ENCODE data around the gene TRPM3. TPM values are rescaled to one million over a fixed set of nuclear protein-coding genes. Genes with fewer than 3 reads are reported as not detected.
"Not testable (repeated sequence)": the region's sequence is repeated elsewhere in the genome, so short reads cannot be mapped to it uniquely, and the experiment has no call there.

TRPM3 gene
- total RNA-seq, 1 donor from 2014 or later, result 0.13 TPM

DNA sequence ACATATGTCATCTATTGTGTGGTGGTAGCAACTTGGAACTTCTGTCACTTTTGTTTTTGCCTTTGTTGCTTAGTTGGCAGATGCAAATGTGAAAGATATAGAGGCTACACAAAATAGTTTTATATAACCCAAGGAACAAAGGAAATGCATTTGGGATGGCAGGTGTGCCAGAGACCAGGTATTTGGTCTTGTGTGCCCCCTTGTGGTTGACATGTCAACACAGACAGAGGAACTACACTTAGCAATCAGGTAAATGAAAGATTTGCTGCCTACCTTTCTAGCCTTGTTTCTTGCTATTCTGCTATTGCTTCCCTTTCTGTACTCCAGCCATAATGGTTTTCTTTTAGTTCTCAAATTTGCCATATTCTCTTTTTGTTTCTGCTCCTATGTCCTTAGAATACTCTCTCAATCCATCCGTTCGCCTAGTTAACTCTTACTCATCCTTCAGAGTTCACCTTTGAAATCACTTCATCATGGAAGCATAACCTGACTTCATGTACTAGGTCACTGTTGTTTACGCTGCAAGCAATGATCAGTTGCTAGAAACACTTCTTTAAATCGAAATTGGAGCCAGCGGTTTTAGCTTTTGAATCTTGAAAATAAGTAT, 119.5 kb downstream of the TRPM3 start:
- DNase-seq (ENCODE audit: low read depth in 2 of 2), result peak; percentile 18 to 33

DNA sequence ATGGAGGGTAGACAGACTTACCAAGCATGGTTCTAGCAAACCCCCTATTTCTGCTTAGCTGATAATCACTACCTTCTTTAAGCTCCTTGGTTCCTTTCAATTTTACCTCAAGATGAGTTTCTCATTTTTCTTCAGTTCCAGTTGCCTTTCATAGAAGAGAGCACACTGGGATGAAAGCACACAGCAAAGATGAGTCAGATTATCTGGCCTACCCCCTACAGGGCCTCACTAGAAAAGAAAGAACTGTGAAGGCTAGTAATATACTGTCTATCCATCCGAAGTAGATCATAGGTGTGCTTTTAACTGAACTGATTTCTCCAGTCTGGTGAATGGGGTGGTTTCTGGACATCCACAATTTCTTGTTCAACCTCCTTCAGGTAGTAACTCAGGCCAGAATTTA, 122.5 kb downstream of the TRPM3 start:
- DNase-seq (ENCODE audit: low read depth in 2 of 2), result no peak

DNA sequence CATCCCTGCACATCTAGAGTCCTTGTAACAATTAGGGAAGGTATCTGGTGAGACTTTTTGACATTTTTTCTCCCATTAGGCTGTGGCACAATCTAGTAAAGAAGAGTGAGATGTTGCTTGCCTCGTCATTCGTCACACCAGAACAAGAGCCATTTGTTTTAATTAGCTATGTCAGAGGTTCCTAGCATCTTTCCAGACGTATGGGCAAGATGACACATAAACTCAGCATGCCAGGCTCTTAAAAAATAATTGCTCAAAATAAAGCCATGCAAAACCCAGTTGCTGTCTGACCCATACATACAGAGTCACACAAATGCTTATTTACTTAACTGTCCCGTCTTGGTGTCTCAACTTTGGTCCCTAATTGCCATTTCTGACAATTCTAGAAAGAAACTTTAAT, 125.9 kb downstream of the TRPM3 start:
- no peak for DNase-seq (ENCODE audit: low read depth in 2 of 2)

DNA sequence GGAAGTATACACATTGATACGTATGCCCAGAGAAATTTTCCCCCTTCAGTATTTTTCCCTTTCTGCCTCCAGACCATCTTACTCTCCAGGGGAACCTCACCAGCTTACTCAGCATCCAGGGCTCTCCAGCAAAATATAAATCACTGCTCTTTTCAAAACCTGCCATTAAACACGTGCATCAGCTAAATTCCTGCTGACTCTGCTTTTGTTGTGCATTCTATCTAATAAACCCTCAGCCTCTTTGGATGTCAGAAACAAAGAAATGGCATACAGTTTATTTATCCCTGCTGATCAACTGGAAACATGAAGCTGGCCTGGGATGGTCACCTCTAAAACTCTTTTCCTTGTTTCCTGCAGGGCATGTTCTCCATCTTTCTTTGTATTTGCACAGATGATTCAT, 126.8 kb downstream of the TRPM3 start:
- DNase-seq (ENCODE audit: low read depth in 2 of 2), result no peak

DNA sequence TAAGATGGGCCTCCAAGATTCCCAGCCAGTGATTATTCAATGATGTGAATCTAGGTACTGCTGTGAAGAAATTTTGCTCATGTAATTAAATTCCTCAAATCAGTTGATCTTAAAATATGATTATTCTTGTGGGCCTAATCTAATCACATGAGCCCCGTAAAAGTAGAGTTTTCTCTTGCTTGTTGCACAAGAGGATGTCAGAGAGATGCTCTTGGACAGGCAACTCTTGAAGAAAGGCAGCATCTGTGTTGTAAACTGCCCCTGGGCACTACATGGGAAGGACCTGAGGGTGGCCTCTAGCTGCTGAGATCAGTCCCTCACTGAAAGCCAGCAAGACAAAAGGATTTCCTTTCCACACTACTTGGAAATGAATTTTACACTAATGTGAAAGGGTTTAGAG, 132.9 kb downstream of the TRPM3 start:
- DNase-seq (ENCODE audit: low read depth in 2 of 2), result no peak

DNA sequence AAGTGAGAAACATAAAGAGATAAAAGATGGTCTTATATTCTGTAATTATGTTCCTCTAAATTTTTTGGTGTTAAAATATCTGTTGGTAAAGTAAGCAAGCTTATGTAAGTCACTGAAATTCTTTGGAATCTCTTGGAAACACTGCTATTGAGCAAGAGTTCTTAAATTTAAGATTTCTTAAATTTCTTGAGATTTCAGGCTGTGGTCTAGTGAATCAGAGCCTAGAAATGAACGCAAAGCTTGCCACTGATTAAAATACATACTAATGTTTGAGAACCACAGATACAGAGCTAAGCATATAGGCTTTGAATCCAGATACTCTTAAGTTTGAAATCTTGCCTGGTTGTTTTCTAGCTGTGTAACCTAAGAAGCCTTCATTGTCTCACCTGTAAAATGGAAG, 133.4 kb downstream of the TRPM3 start:
- DNase-seq (ENCODE audit: low read depth in 2 of 2), result no peak

DNA sequence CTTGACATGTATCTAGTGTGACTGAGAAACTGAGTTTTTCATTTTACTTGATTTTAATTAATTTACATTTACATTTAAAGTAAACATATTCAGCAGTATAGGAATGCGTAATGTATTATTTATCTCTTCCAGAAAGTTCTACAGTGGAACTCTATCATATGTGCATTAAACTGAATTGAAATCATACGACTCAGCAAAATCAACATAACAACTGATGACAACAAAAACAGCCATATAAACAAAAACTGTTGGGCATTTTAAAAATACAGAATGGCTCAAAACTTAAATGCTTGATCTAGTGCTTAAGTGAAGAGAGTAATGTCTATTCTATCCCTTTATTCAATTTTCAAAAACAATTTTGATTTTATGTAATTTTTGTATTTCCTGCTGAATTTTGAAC, 134.4 kb downstream of the TRPM3 start:
- no peak for DNase-seq (ENCODE audit: low read depth in 2 of 2)

DNA sequence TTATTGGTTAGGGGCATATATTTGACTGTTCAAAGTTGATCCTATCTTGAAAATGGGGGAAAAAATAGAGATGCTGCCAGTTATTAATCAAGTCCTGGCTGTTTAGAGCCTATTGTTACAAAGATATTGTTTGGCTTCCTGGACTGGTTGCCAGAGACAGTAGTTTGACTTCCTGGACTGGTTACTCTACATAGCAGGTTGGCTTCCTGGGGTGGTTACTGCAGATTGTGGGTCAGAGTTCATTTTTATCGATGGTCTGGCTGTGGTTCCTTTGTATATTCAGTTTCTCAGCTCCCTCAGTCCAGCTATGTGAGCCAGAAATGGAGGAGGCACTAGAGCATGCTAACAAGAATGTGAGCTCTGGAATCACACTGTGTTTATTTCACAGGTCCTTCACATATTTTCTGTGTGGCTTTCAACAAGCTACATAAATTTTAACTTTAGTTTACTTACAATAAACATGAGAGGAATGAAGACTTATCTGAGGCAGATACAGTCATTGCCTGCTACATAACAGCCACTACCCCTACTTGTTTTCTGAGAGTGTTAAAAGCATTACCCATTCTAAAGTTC, 137.6 kb downstream of the TRPM3 start:
- no peak for DNase-seq (ENCODE audit: low read depth in 2 of 2)

DNA sequence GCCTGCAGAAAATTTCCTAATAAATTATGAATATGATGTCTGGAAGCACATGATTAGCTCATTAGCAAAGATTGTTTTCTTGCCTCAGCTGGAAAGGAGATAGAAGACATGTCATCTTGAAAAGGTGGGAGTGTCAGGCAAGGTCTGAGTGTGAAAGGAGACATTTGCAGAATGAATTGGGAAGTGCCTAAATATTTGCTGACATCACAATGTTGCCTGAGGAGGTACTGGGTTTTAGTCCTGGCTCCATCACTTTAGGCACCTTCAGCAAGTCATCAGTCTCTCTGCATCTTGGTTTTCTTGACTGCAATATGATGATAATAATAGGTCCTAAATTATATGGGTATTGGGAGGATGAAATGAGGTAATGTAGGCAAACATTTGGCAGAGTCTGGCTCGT, 140.1 kb downstream of the TRPM3 start:
- DNase-seq (ENCODE audit: low read depth in 2 of 2), result no peak

DNA sequence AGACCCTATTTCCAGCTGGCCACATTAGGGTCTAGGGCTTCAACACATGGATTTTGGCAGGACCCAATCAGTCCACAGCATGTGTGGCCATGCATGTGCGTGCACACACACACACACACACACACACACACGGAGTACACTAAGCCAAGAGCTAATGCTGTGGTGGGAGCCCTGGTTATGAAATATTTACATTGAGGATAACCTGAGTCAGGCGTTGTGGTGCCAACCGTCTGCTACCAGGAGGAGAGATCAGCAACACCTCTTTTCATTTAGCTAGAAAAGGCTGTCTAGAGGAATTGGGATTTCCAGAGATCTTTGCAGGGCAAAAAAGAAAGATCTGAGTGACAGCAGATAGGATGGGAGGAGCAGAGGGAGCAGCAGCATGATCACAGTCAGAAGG, 141.5 kb downstream of the TRPM3 start:
- no peak for DNase-seq (ENCODE audit: low read depth in 2 of 2)

DNA sequence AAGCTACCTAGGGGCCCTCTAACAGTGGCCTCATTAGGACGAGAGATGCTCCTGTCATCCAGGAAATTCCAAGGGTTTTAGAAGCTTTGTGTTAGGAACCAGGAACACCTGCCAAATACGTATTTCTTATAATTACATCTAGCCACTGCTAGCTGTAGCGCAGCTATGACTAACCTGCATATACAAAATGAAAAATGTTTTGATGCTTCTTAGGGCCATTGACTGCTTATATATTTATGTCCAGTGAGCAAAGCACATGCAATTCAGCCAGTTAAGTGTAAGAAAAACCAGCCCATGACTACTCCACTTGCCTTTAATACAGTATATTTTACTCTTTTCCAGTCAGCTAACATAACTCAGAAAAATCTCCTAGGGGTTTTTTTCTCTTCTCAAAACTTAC, 143.3 kb downstream of the TRPM3 start:
- DNase-seq (ENCODE audit: low read depth in 2 of 2), result no peak

DNA sequence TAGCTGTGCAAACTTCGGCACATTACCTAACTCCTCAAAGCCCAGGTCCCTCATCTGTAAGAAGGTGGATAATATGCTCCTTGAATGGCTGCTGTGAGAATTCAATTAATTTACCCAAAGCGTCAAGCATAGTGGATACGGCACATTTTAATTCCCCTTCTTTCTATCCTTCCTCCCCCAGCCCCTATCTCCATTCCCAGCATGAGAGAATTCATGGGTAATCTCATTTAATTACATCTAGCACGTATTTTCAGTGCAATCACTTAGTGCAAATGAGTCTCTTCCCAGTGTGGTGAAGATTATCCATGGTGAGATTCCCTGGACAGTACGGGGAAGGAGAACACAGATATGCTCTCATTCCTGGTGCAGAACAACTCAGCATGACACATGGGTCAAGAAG, 145.6 kb downstream of the TRPM3 start:
- no peak for DNase-seq (ENCODE audit: low read depth in 2 of 2)

DNA sequence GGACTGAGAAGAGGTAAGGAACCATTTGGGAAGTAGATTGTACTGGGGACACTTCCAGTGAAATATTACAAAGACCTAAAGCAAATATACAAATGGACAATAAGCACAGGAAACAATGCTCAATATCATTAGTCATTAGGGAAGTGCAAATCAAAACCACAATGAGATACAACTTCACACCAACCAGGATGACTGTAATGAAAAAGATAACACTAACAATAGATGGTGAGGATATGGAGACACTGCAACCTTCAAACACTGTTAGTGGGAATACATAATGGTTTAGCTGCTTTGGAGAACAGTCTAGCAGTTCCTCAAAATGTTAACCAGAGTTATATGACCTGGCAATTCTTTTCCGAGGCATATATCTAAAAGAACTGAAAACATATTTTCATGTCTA, 149.7 kb downstream of the TRPM3 start:
- peak in 1 of 2 donors; percentile 3 for DNase-seq (ENCODE audit: low read depth in 2 of 2)

DNA sequence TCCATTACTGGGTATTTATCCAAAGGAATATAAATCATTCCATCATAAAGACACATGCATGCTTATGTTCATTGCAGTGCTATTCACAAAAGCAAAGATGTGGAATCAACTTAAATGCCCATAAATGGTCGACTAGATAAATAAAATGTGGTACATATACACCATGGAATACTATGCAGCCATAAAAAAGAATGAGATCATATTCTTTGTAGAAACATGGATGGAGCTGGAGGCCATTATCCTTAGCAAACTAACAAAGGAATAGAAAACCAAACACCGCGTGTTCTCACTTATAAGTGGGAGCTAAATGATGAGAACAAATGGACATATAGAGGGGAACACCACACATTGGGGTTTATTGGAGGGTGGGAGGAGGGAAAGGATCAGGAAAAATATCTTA, 155.0 kb downstream of the TRPM3 start:
- DNase-seq (ENCODE audit: low read depth in 2 of 2), result not testable (repeated sequence)

DNA sequence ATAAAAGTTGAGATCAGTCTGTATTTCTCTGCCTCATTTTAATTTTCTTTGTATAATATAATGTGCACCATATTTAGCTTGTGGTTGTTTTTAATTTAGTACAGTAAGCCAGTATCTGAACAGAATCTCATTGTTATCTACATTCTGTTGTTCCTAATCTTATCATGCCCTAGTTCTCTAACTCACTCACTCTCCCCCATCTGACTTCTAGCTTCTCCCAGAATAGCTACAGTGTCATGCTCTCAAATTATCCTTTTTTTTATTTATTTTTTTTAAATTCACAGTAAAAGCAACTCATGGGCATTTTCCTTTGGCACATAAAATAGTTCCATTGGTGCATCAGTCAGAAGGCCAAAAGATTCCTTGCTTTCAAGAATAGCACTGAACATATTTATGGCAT, 156.6 kb downstream of the TRPM3 start:
- DNase-seq (ENCODE audit: low read depth in 2 of 2), result no peak

DNA sequence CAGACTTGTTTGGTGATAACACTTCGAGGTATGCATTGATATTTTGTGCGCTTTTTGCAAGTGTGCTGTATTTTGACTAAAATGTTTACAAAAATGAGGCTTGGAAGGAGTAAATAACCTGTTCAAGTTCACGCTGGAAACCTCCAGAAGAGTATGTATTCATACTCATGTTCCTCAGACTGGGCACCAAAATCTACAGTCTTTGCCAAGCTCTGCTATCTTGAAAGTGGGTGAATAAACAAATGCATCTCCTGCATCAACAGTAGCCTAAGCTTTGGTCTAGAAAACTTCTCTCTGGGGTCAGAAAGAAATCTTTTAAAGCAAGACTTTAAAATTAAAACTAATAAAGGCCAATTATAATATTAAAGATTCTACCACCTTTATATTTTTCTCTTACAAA, 157.9 kb downstream of the TRPM3 start:
- no peak for DNase-seq (ENCODE audit: low read depth in 2 of 2)

DNA sequence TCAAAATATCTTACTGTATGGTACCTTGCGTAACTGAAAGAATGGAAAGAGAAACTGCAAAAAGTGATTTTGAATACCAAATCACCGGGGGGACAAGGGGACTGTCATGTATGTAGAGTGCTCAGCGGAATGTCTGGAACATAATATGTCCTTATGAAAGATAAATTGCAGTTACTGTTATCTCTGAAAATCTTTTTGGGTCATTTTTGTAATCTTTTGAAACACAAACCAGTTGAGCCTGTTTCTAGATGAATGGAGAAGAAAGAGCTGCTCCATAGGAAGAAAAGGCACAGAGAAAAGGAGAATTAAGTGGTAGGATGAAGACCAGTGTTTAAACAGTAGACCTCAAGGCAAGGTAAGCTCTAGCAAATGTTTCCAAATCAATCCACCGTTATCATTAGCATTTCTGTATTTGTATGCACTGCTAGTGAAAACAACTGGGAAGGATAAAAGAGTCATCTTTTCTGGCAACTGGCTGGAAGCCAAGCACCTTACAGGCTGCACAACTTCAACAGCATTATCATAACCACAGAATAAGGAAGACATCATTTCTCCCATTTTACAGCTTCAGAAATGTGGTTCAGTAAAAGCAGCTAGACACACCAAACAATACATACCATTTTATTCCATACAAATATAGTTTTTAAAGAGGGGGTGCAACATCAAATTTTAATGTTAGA, 158.5 kb downstream of the TRPM3 start:
- DNase-seq (ENCODE audit: low read depth in 2 of 2), result no peak

DNA sequence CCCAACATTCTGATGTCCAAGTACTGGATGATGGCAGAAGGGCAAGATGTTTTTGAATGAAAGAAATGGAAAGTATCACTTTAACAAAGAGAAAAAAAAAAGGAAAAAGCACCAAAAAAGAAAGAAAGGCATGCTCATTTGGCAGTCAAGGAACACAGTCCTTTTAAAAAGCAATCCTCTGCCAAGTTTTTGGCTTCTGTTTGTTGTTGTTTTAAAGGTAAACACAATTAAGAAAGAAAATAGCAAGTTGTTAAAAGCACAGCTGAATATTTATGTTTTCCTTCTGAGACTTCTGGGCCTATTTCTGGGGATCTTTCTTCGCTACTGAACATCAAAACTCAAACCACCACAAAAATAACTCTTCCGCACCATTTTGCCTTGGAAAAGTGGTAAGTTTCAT, 162.1 kb downstream of the TRPM3 start:
- no peak for DNase-seq (ENCODE audit: low read depth in 2 of 2)

DNA sequence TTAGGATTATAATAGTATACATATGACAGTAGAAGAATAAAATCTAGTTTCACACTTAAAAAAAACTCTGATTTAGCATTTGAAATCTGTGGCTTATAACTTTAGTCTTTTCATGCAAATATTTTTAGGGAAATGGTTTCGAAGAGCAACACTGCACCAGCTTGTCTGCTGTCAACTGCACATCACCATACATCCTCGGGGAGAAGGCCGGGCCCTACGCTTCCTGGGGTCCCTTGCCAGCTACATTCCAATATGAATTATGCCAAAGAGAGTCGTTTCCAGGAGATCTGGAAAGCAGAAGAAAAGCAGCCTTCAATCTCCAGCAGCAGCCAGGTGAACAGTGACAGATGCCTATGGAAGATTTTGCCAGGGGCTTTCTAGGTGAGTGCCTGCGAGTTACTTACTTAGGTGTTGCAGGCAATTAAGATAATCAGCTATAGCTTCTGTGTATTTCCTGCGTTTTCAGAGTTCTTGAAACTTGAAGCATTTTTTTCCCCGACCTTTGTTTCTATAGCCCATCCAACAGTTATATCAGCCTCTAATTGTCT, 166.8 kb downstream of the TRPM3 start:
- no peak for DNase-seq (ENCODE audit: low read depth in 2 of 2)

DNA sequence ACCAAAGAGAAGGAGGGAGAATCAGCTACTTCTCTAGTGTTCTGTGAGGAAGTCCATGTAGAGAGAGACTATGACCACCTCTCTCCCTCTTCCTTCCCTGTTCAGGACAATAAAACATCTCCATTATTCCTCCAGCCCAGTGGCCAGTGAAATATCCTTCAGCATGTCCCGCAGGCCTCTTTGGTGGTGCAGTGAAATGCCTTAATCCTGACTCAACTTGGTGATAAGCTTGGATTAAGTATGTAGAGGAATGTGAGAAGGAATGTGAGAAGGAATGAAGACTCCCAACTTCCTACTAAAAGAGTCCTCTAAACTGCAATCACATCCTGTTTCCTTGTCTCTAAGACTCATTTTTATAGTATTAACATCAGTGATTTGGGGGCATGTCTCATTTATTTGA, 167.3 kb downstream of the TRPM3 start:
- no peak for DNase-seq (ENCODE audit: low read depth in 2 of 2)

DNA sequence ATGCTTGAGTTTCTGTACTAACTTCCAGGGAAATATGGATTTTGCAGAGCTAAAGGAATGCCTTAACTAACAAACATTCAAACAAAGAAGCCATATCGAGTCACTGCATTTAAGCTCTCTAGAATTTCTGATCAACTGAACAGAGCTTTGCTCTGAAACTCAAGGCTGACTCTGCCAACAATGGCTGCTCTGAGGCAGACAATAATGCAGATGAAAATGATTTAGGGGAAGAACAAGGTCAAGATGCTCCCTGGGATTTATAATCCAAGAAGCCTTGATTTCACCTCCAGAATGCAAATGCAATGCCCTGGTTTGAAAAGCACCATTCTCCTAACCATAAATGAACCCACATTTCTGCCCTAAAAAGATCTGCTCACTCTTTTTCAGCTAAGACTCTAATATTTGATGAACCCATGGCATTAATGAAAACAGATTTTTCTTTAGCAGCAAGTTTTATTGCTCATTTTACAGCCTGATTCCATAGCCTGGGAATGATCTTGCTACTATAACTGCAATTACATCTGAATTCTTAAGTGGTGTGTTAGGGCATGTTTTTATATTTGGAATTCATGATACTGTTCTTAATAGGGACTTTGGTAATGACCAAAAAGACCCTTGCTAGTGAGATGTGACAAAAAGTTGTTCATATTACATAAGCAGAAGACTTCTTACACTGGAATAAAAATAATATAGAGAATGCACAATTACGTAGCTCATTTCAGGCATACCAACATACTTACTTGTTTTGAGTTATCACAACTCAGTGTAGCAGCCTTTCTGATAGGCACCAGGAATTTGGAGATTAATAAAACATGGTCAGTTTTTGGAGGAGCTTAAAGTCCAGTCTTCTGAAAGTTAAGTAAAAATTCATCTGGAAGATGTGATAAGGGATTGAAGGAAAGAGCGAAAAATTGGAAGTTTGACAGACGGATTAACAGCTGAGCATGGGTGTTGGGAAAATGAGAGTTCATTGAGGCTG, 169.4 kb downstream of the TRPM3 start:
- DNase-seq (ENCODE audit: low read depth in 2 of 2), result no peak

DNA sequence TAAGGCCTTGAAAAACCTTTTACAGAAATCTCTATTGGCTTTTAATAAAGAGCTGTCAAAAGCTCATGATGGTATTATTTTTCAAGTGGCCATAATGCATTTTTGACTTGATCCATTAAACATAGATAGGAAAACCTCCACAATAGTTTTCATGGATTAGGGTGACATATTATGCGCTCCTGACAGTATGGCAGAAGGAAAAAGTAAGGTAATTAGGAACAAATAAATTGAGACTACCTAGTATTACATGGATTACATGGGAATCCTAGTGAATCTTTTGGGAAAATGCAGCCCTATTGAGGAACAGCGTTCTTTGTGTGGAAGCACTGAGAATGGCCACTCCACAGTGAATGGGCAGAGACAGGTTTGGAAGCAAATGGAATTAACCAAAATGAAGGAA, 171.2 kb downstream of the TRPM3 start:
- no peak for DNase-seq (ENCODE audit: low read depth in 2 of 2)

All from dermis microvascular lymphatic vessel endothelial cell (primary cell).